Progenitor cell of endocrine pancreas (in vitro differentiated cells): Measurements from ENCODE around the gene SLC2A14. TPM values are rescaled to one million over a fixed set of nuclear protein-coding genes. Genes with fewer than 3 reads are reported as not detected.
A peak's percentile ranks its signal among the peaks of the same experiment; 100 is the strongest.
"Not testable (repeated sequence)": the region's sequence is repeated elsewhere in the genome, so short reads cannot be mapped to it uniquely, and the experiment has no call there.

ENCODE experiments used
- DNase-seq: peaks from one replicate; pipeline ENCODE4 v3.0.0; 2021; ENCODE audit warnings: low spot score; ENCODE audit not compliant: unreplicated experiment
- H3K27ac Mint-ChIP-seq: 2 replicates; pipeline ENCODE4 v1.8.0; 2021; ENCODE audit warnings: mild to moderate bottlenecking, moderate library complexity, mixed read lengths
- H3K27me3 Mint-ChIP-seq: 2 replicates; pipeline ENCODE4 v1.8.0; 2021; ENCODE audit warnings: mixed read lengths
- H3K36me3 Mint-ChIP-seq: 2 replicates; pipeline ENCODE4 v1.8.0; 2022; ENCODE audit warnings: mixed read lengths; ENCODE audit not compliant: insufficient read depth
- H3K4me1 Mint-ChIP-seq: 2 replicates; pipeline ENCODE4 v1.8.0; 2021; ENCODE audit warnings: low read depth, mixed read lengths
- H3K4me3 Mint-ChIP-seq: 2 replicates; pipeline ENCODE4 v1.8.0; 2021; ENCODE audit warnings: low read depth, mild to moderate bottlenecking, moderate library complexity, mixed read lengths
- H3K9me3 Mint-ChIP-seq: 2 replicates; pipeline ENCODE4 v1.8.0; 2021; ENCODE audit warnings: low read depth, mixed read lengths
- CTCF ChIP-seq: fragments of 200-600 bp; sonication (generic); IDR thresholded peaks from one replicate; pipeline ENCODE4 v1.5.0; 2021; ENCODE audit warnings: antibody characterized with exemption, mild to moderate bottlenecking; ENCODE audit not compliant: unreplicated experiment
- total RNA-seq: library from RNA; stranded (reverse); gene quantifications from 2 replicates; pipeline ENCODE4 v1.2.1, GENCODE V29; 2021

Gene SLC2A14
- total RNA-seq, 1 donor from 2014 or later = 18.6 TPM

GRCh38 chr12:7793211-7793610 is 79.5 kb downstream of the SLC2A14 start:
- Mint-ChIP-seq H3K4me3 (no peak overlapping the region), H3K27me3 (peaks cover 22% of the 10 kb centered on the region), H3K27ac (no peak overlapping the region), H3K9me3 (no peaks in the 10 kb centered on the region), H3K4me1 (peaks cover 9% of the 10 kb centered on the region), H3K36me3 (no peaks in the 10 kb centered on the region)
- DNase-seq = no peak
- no peak for TF ChIP-seq CTCF

GRCh38 chr12:7788884-7789528 is 83.7 kb downstream of the SLC2A14 start, which contains the start of gene NANOG:
TSS of gene NANOG (plus strand) at chr12:7789402. CDS start at chr12:7789615, 213 bp downstream.
- not testable (repeated sequence) for H3K9me3 Mint-ChIP-seq, DNase-seq, H3K4me3 Mint-ChIP-seq, H3K36me3 Mint-ChIP-seq, H3K27ac Mint-ChIP-seq, H3K4me1 Mint-ChIP-seq
- H3K27me3 Mint-ChIP-seq = peaks cover 40% of the 10 kb centered on the region

GRCh38 chr12:7788294-7788660 is 84.4 kb downstream of the SLC2A14 start:
- peaks cover 40% of the 10 kb centered on the region for H3K27me3 Mint-ChIP-seq
- peaks cover 9% of the 10 kb centered on the region for H3K4me1 Mint-ChIP-seq
- no peak for DNase-seq
- no peak for TF ChIP-seq CTCF
- no peak overlapping the region for H3K4me3 Mint-ChIP-seq
- peak overlapping the region; percentile 67 for H3K27ac Mint-ChIP-seq
- H3K9me3 Mint-ChIP-seq = no peaks in the 10 kb centered on the region
- H3K36me3 Mint-ChIP-seq = no peaks in the 10 kb centered on the region

GRCh38 chr12:7787574-7788293 is 85.0 kb downstream of the SLC2A14 start:
- peaks cover 9% of the 10 kb centered on the region for H3K4me1 Mint-ChIP-seq
- peaks cover 40% of the 10 kb centered on the region for H3K27me3 Mint-ChIP-seq
- DNase-seq = no peak

GRCh38 chr12:7784701-7785100 is 88.0 kb downstream of the SLC2A14 start:
- H3K36me3 Mint-ChIP-seq = no peaks in the 10 kb centered on the region
- no peaks in the 10 kb centered on the region for H3K9me3 Mint-ChIP-seq
- H3K4me3 Mint-ChIP-seq = no peak overlapping the region
- H3K4me1 Mint-ChIP-seq = peaks cover 9% of the 10 kb centered on the region
- H3K27me3 Mint-ChIP-seq = peaks cover 32% of the 10 kb centered on the region
- H3K27ac Mint-ChIP-seq = no peak overlapping the region
- no peak for DNase-seq
- no peak for TF ChIP-seq CTCF

More at GRCh38 chr12:7787574-7788293, 85.0 kb downstream of the SLC2A14 start:
- no peaks in the 10 kb centered on the region for H3K9me3 Mint-ChIP-seq
- H3K27ac Mint-ChIP-seq = peak overlapping the region; percentile 67
- no peak overlapping the region for H3K4me3 Mint-ChIP-seq
- no peak for TF ChIP-seq CTCF
- no peaks in the 10 kb centered on the region for H3K36me3 Mint-ChIP-seq

- H3K4me3 Mint-ChIP-seq, H3K9me3 Mint-ChIP-seq, DNase-seq, H3K27ac Mint-ChIP-seq, H3K4me1 Mint-ChIP-seq, H3K36me3 Mint-ChIP-seq: not testable (repeated sequence)
- H3K27me3 Mint-ChIP-seq = peaks cover 20% of the 10 kb centered on the region
Observed at GRCh38 chr12:7783433-7783832, 89.3 kb downstream of the SLC2A14 start.
